B cell (primary cell): ENCODE results near the gene SLC5A5. TPM values are rescaled to one million over a fixed set of nuclear protein-coding genes. Genes with fewer than 3 reads are reported as not detected.
A peak's percentile ranks its signal among the peaks of the same experiment; 100 is the strongest.

Source experiments
- ATAC-seq: fragments of 200-7000 bp; cut with Tn5 transposase; one replicate; pipeline ENCODE4 v1.10.0; 2021; ENCODE audit warnings: low read depth, mild to moderate bottlenecking, moderate number of reproducible peaks, moderate library complexity
- CTCF ChIA-PET: fragments of 350-600 bp; sonication (Branson Sonifier 250); formaldehyde crosslinking; loops from one replicate; lab custom pipeline; 2021; ENCODE audit warnings: antibody characterized with exemption, inconsistent platforms; lab: Charles Lee
- POLR2A ChIA-PET: fragments of 350-600 bp; sonication (Branson Sonifier 250); formaldehyde crosslinking; loops from one replicate; lab custom pipeline; 2021; ENCODE audit warnings: antibody characterized with exemption; lab: Charles Lee
- DNase-seq: peaks from one replicate; pipeline ENCODE4 v3.0.0; 2013
- H2AFZ ChIP-seq: 2 replicates; pipeline ENCODE4 v1.6.1; 2012; ENCODE audit warnings: mild to moderate bottlenecking, low read depth, low read length; ENCODE audit not compliant: insufficient read depth, poor library complexity, severe bottlenecking
- H3K27ac ChIP-seq, 2 donors: 1 replicate in 1 of 2; 2 replicates in 1 of 2; pipeline ENCODE4 v1.5.1; 2012 to 2013; ENCODE audit warnings: low read length in 2 of 2, mild to moderate bottlenecking in 2 of 2, moderate library complexity in 1 of 2
- H3K27me3 ChIP-seq, 4 experiments: fragments of 200-600 bp in 1 of 4; sonication (generic) in 1 of 4; replicated peaks in 1 of 4; 1 replicate in 2 of 4; 2 replicates in 2 of 4; pipeline versions ENCODE4 v1.6.1 to v1.7.0; 2013 to 2016; ENCODE audit warnings: low read length in 3 of 4, mild to moderate bottlenecking in 2 of 4, mixed read lengths in 1 of 4, moderate library complexity in 1 of 4; ENCODE audit not compliant: insufficient read depth in 4 of 4, control insufficient read depth in 3 of 4; ENCODE audit errors: control extremely low read depth in 1 of 4
- H3K36me3 ChIP-seq, 2 experiments: replicated peaks in 1 of 2; 1 replicate in 1 of 2; 2 replicates in 1 of 2; pipeline versions ENCODE4 v1.6.1 to v1.7.1; 2013; ENCODE audit warnings: low read length in 1 of 2; ENCODE audit not compliant: insufficient read depth in 2 of 2, control insufficient read depth in 1 of 2; ENCODE audit errors: control extremely low read depth in 1 of 2, extremely low read depth in 1 of 2
- H3K4me1 ChIP-seq, 2 donors: fragments of 200-600 bp in 1 of 2; sonication (generic) in 1 of 2; 1 replicate in 1 of 2; 2 replicates in 1 of 2; pipeline versions ENCODE4 v1.5.1 to v1.6.1; 2013 to 2017; ENCODE audit warnings: low read length in 2 of 2; ENCODE audit not compliant: control insufficient read depth in 2 of 2, insufficient read depth in 2 of 2
- H3K4me2 ChIP-seq: replicated peaks from 2 replicates; pipeline ENCODE3; 2012; ENCODE audit warnings: mild to moderate bottlenecking, low read depth, low read length; ENCODE audit not compliant: poor library complexity, severe bottlenecking
- H3K4me3 ChIP-seq, 5 experiments: fragments of 200-600 bp in 1 of 5; sonication (generic) in 1 of 5; 1 replicate in 3 of 5; 2 replicates in 2 of 5; pipeline versions ENCODE4 v1.5.1 to v1.7.0; 2011 to 2016; ENCODE audit warnings: low read length in 4 of 5, mild to moderate bottlenecking in 4 of 5, low read depth in 2 of 5, control low read depth in 1 of 5, moderate library complexity in 1 of 5; ENCODE audit not compliant: insufficient read depth in 1 of 5; ENCODE audit errors: control extremely low read depth in 1 of 5, extremely low read depth in 1 of 5
- H3K79me2 ChIP-seq: fragments of 200-600 bp; sonication (generic); one replicate; pipeline ENCODE4 v1.6.0; 2016; ENCODE audit warnings: low read length; ENCODE audit not compliant: control insufficient read depth, insufficient read depth
- H3K9ac ChIP-seq: fragments of 200-600 bp; sonication (generic); 2 replicates; pipeline ENCODE4 v1.6.1; 2017; ENCODE audit warnings: mild to moderate bottlenecking, low read length, moderate library complexity
- H3K9me3 ChIP-seq, 3 donors: one replicate each; pipeline versions ENCODE4 v1.6.1 to v1.7.1; 2013; ENCODE audit warnings: low read length in 2 of 3; ENCODE audit not compliant: control insufficient read depth in 2 of 3, insufficient read depth in 1 of 3; ENCODE audit errors: control extremely low read depth in 1 of 3
- H4K20me1 ChIP-seq: 2 replicates; pipeline ENCODE4 v1.6.0; 2012; ENCODE audit warnings: mild to moderate bottlenecking, low read length; ENCODE audit not compliant: insufficient read depth, control insufficient read depth, poor library complexity, severe bottlenecking
- H3K27ac Mint-ChIP-seq: one replicate; pipeline ENCODE4 v1.8.0; 2021; ENCODE audit warnings: mixed read lengths
- H3K27me3 Mint-ChIP-seq: one replicate; pipeline ENCODE4 v1.8.0; 2021; ENCODE audit warnings: mixed read lengths
- H3K4me1 Mint-ChIP-seq: one replicate; pipeline ENCODE4 v1.8.0; 2021; ENCODE audit warnings: mixed read lengths
- H3K4me3 Mint-ChIP-seq: one replicate; pipeline ENCODE4 v1.8.0; 2021; ENCODE audit warnings: mixed read lengths
- H3K9me3 Mint-ChIP-seq: one replicate; pipeline ENCODE4 v1.8.0; 2022; ENCODE audit warnings: mixed read lengths; ENCODE audit not compliant: insufficient read depth
- EZH2 ChIP-seq: IDR thresholded peaks from 2 replicates; pipeline ENCODE4 v1.6.1; 2012; ENCODE audit warnings: borderline replicate concordance, low read depth, mild to moderate bottlenecking, moderate library complexity, low read length; ENCODE audit not compliant: insufficient read depth, poor library complexity, severe bottlenecking
- WGBS: methylation state at CpG from one replicate; pipeline ENCODE4 v1.1.5; 2013; ENCODE audit warnings: missing lambda C conversion rate; ENCODE audit not compliant: insufficient coverage; 5-methylcytosine and 5-hydroxymethylcytosine counted together
- intact Hi-C: fragments of 100-400 bp; cut with micrococcal nuclease; formaldehyde crosslinking; loops from one replicate; pipeline ENCODE4 v1.10.0; 2022
- polyA plus RNA-seq: library from polyadenylated mRNA; depleted of rRNA; stranded (reverse); fragments of >200 nt; gene quantifications from 2 replicates; pipeline ENCODE4 v1.2.3, GENCODE V29; 2012
- total RNA-seq, 2 donors: library from RNA; stranded (reverse); fragments of 120-200 nt in 1 of 2; gene quantifications; 1 replicate in 1 of 2; 2 replicates in 1 of 2; pipeline versions ENCODE4 v1.2.3 to v1.2.4, GENCODE V29; 2013 to 2022
- TF ChIP-seq, protein P1 (sequence below): fragments of 200-600 bp; IDR thresholded peaks from one replicate; pipeline ENCODE4 v1.8.0; 2022; ENCODE audit warnings: antibody characterized with exemption, mild to moderate bottlenecking

The SLC5A5 gene
- total and polyA plus RNA-seq, 2 donors (not counting 1 experiment from before 2014, with no cell fraction given), result 0.07 to 0.40 TPM

DNA sequence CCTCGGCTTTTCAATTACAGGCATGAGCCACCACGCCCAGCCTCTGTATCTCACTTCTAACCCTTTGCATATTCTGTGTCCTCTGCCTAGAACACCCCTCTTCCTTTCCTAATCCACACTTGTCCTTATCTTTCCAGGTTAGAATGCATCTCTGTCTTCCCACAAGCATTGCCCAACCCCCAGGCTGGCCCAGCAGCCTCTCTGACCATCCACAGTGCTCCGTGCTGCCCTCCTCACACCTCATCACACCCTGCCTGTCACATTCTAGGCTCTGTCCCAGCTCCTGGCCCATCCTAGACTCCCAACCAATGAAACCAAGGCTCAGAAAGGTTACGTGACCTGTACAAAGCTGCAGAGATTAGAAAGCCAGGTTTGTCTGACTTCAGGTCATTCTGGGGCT lies 35.2 kb upstream of the SLC5A5 start:
- WGBS, result 100% methylated on average over 2 of the region's 4 CpGs
- Histone ChIP-seq H3K4me3 (no peak overlapping the region), H3K4me2 (no peak overlapping the region), H3K4me1 (no peaks in the 10 kb centered on the region), H3K79me2 (peaks cover 18% of the 10 kb centered on the region), H3K9me3 (peaks cover 0 to 2% (median 0%) of the 10 kb centered on the region in 3 donors), H3K9ac (no peak overlapping the region), H3K36me3 (peaks cover 1 to 88% of the 10 kb centered on the region in 2 experiments), H2AFZ (no peak overlapping the region), H4K20me1 (peaks cover 24% of the 10 kb centered on the region), H3K27ac (peak overlapping the region in 1 of 2 donors; percentile 30), H3K27me3 (no peaks in the 10 kb centered on the region)
- DNase-seq (no peak), ATAC-seq (no peak)
- no peaks in the 10 kb centered on the region for H3K27me3 Mint-ChIP-seq
- H3K9me3 Mint-ChIP-seq, result no peaks in the 10 kb centered on the region
- TF ChIP-seq, protein P1, sequence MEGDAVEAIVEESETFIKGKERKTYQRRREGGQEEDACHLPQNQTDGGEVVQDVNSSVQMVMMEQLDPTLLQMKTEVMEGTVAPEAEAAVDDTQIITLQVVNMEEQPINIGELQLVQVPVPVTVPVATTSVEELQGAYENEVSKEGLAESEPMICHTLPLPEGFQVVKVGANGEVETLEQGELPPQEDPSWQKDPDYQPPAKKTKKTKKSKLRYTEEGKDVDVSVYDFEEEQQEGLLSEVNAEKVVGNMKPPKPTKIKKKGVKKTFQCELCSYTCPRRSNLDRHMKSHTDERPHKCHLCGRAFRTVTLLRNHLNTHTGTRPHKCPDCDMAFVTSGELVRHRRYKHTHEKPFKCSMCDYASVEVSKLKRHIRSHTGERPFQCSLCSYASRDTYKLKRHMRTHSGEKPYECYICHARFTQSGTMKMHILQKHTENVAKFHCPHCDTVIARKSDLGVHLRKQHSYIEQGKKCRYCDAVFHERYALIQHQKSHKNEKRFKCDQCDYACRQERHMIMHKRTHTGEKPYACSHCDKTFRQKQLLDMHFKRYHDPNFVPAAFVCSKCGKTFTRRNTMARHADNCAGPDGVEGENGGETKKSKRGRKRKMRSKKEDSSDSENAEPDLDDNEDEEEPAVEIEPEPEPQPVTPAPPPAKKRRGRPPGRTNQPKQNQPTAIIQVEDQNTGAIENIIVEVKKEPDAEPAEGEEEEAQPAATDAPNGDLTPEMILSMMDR, result no peak
- TF ChIP-seq EZH2, result no peak
- H3K27ac Mint-ChIP-seq, result no peak overlapping the region
- no peaks in the 10 kb centered on the region for H3K4me1 Mint-ChIP-seq
- ChIA-PET CTCF (no interaction called here), POLR2A (no interaction called here)
- no peak overlapping the region for H3K4me3 Mint-ChIP-seq
- intact Hi-C loops, result no loop called here

DNA sequence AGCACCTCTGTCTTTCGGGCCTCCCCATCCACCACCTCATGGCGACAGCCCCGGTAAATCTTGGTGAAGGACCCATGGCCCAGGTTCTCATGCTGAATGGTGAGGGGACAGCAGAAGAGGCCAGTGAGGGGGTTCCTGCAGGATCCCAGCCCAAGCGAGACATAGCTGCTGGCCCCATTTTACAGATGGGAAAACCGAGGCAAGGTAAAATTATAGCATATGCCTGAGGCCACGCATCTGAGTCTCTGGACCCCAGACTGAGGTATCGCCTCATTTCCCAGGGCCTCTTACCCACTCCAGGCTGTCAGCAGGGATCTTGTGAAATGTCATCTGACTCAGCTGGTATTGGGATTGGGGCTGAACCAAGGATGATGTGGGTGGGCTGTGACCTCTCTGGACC lies 33.8 kb upstream of the SLC5A5 start:
- TF ChIP-seq, protein P1, result no peak
- TF ChIP-seq EZH2, result no peak
- peaks cover 0 to 6% (median 0%) of the 10 kb centered on the region in 3 donors for H3K9me3 ChIP-seq
- DNase-seq (no peak), ATAC-seq (no peak)
- H4K20me1 ChIP-seq, result peaks cover 33% of the 10 kb centered on the region
- H3K4me3 ChIP-seq, result no peak overlapping the region
- CTCF ChIA-PET, result interaction anchor here (0.9 kb wide), 1 partner anchor 22 kb away, joined by 3 read pairs; the partner anchor contains the start of gene RPL18A
- H2AFZ ChIP-seq, result no peak overlapping the region
- no peak overlapping the region for H3K4me2 ChIP-seq
- no peaks in the 10 kb centered on the region for H3K4me1 Mint-ChIP-seq
- peaks cover 0 to 86% of the 10 kb centered on the region in 2 experiments for H3K36me3 ChIP-seq
- no peaks in the 10 kb centered on the region for H3K4me1 ChIP-seq
- no peak overlapping the region for H3K27ac Mint-ChIP-seq
- no peaks in the 10 kb centered on the region for H3K27me3 Mint-ChIP-seq
- no peak overlapping the region for H3K9ac ChIP-seq
- POLR2A ChIA-PET, result no interaction called here
- H3K27ac ChIP-seq, result no peak overlapping the region
- H3K27me3 ChIP-seq, result no peaks in the 10 kb centered on the region
- H3K4me3 Mint-ChIP-seq, result no peak overlapping the region
- no peaks in the 10 kb centered on the region for H3K9me3 Mint-ChIP-seq
- intact Hi-C loops, result no loop called here
- 95% methylated on average over 6 of the region's 7 CpGs for WGBS
- peaks cover 32% of the 10 kb centered on the region for H3K79me2 ChIP-seq
